AG04450 (cell line): Measurements from ENCODE around the gene LRP5. TPM values are rescaled to one million over a fixed set of nuclear protein-coding genes. Genes with fewer than 3 reads are reported as not detected.

Experiments
- CTCF ChIA-PET: fragments of 300-600, 350-600 bp; formaldehyde crosslinking; extraction: SDS; loops from one replicate; lab custom pipeline; 2022; ENCODE audit warnings: antibody characterized with exemption, inconsistent platforms; lab: Charles Lee
- POLR2A ChIA-PET: fragments of 350-600 bp; formaldehyde crosslinking; extraction: SDS; loops from one replicate; lab custom pipeline; 2021; ENCODE audit warnings: antibody characterized with exemption, inconsistent platforms; lab: Yijun Ruan, JAX
- DNase-seq: peaks from one replicate; pipeline ENCODE4 v3.0.0-alpha.2; 2011; ENCODE audit warnings: low read depth, low spot score
- H3K27ac ChIP-seq: one replicate; pipeline ENCODE4 v1.5.1; 2012; ENCODE audit warnings: low read depth, low read length, control low read depth
- H3K27me3 ChIP-seq: one replicate; pipeline ENCODE4 v1.6.0; 2012; ENCODE audit warnings: low read length; ENCODE audit not compliant: control insufficient read depth, insufficient read depth
- H3K4me3 ChIP-seq: 2 replicates; pipeline ENCODE4 v1.5.1; 2011; ENCODE audit warnings: mild to moderate bottlenecking, low read depth, low read length, control low read depth
- H3K9me3 ChIP-seq: 2 replicates; pipeline ENCODE4 v1.5.1; 2012; ENCODE audit warnings: low read length; ENCODE audit not compliant: control insufficient read depth, insufficient read depth
- CTCF ChIP-seq: IDR thresholded peaks from 2 replicates; pipeline ENCODE4 v1.5.1; 2011; ENCODE audit warnings: low read depth, low read length, control low read depth, inconsistent platforms
- polyA plus RNA-seq: library from polyadenylated mRNA; depleted of rRNA; stranded (reverse); fragments of >200 nt; gene quantifications from 2 replicates; pipeline ENCODE4 v1.2.3, GENCODE V29; 2011

LRP5 gene
- polyA plus RNA-seq, 1 experiment, result 4.9 TPM

- no peak for DNase-seq
- Histone ChIP-seq H3K27ac (no peak overlapping the region), H3K27me3 (peaks cover 5% of the 10 kb centered on the region), H3K4me3 (no peak overlapping the region), H3K9me3 (no peaks in the 10 kb centered on the region)
- ChIA-PET POLR2A (no interaction called here), CTCF (interaction anchor here (0.9 to 4.6 kb wide), 2 partner anchors 24 to 38 kb away, joined by 3 to 62 read pairs; no protein-coding TSS in a partner anchor)
- no peak for TF ChIP-seq CTCF
Observed at GRCh38 chr11:68295271-68295670, 17.1 kb upstream of the LRP5 start.

- ChIA-PET CTCF (interaction anchor here (0.9 to 4.6 kb wide), 3 partner anchors 25 to 87 kb away, joined by 3 to 62 read pairs (median 22); no protein-coding TSS in a partner anchor), POLR2A (interaction anchor here (0.6 kb wide), 1 partner anchor 14 kb away, joined by 3 read pairs; no protein-coding TSS in a partner anchor)
- no peak overlapping the region for H3K4me3 ChIP-seq
- peaks cover 5% of the 10 kb centered on the region for H3K27me3 ChIP-seq
- DNase-seq, result no peak
- no peak overlapping the region for H3K27ac ChIP-seq
- no peaks in the 10 kb centered on the region for H3K9me3 ChIP-seq
- no peak for TF ChIP-seq CTCF
Observed at GRCh38 chr11:68295940-68296339, 16.5 kb upstream of the LRP5 start.

GRCh38 chr11:68296344-68297051, 15.9 kb upstream of the LRP5 start:
- ChIA-PET CTCF (interaction anchor here (0.6 to 4.6 kb wide), 9 partner anchors 9 to 92 kb away, joined by 3 to 62 read pairs (median 8); partner anchors contain the start of gene C11orf24), POLR2A (interaction anchor here (0.6 kb wide), 2 partner anchors 14 to 176 kb away, joined by 3 to 5 read pairs; no protein-coding TSS in a partner anchor)

GRCh38 chr11:68297052-68297378, 15.4 kb upstream of the LRP5 start:
- no peak for TF ChIP-seq CTCF
- H3K27ac ChIP-seq, result no peak overlapping the region
- ChIA-PET POLR2A (no interaction called here), CTCF (interaction anchor here (0.6 to 4.6 kb wide), 15 partner anchors 9 to 927 kb away, joined by 3 to 62 read pairs (median 5); partner anchors contain the start of gene C11orf24)
- H3K4me3 ChIP-seq, result no peak overlapping the region
- no peaks in the 10 kb centered on the region for H3K9me3 ChIP-seq
- DNase-seq, result no peak
- peaks cover 5% of the 10 kb centered on the region for H3K27me3 ChIP-seq

More at GRCh38 chr11:68296344-68297051, 15.9 kb upstream of the LRP5 start:
- no peak for DNase-seq
- Histone ChIP-seq H3K27me3 (peaks cover 5% of the 10 kb centered on the region), H3K27ac (no peak overlapping the region), H3K9me3 (no peaks in the 10 kb centered on the region), H3K4me3 (no peak overlapping the region)
- no peak for TF ChIP-seq CTCF

GRCh38 chr11:68297494-68297811, 14.9 kb upstream of the LRP5 start:
- DNase-seq, result no peak
- TF ChIP-seq CTCF, result no peak
- Histone ChIP-seq H3K27me3 (peaks cover 5% of the 10 kb centered on the region), H3K27ac (no peak overlapping the region), H3K9me3 (no peaks in the 10 kb centered on the region), H3K4me3 (no peak overlapping the region)
- POLR2A ChIA-PET, result interaction anchor here (1.4 kb wide), 1 partner anchor 26 kb away, joined by 12 read pairs; the partner anchor contains the start of gene C11orf24
- CTCF ChIA-PET, result interaction anchor here (0.6 to 4.6 kb wide), 18 partner anchors 10 to 927 kb away, joined by 3 to 62 read pairs (median 4); partner anchors contain the start of gene C11orf24
